Measurements from ENCODE around the gene MOBP. TPM values are rescaled to one million over a fixed set of nuclear protein-coding genes. Genes with fewer than 3 reads are reported as not detected.

MOBP gene
- total and polyA plus RNA-seq, 2 donors from 2014 or later = 0.16 TPM; not detected in 1

GRCh38 chr3:39519554-39520288 lies 52.2 kb downstream of the MOBP start:
- intact Hi-C loops (cut with DNase I) = no loop called here
- FAIRE-seq = no peak

GRCh38 chr3:39521456-39521855 lies 54.0 kb downstream of the MOBP start:
- Histone ChIP-seq H3K4me3 (ENCODE audit: low read length in 3 of 3) (no peak overlapping the region), H3K27me3 (ENCODE audit: control insufficient read depth, insufficient read depth, low read length) (no peaks in the 10 kb centered on the region), H3K9ac (ENCODE audit: low read length in 3 of 3) (no peak overlapping the region), H3K4me1 (ENCODE audit: control insufficient read depth in 2 of 3, insufficient read depth in 2 of 3, low read depth in 1 of 3, low read length in 3 of 3) (no peaks in the 10 kb centered on the region), H3K36me3 (ENCODE audit: control insufficient read depth in 2 of 3, insufficient read depth in 3 of 3, low read length in 3 of 3) (no peaks in the 10 kb centered on the region), H3K27ac (ENCODE audit: low read depth in 2 of 2, low read length in 2 of 2) (no peak overlapping the region), H3K9me3 (ENCODE audit: control insufficient read depth in 2 of 3, insufficient read depth in 1 of 3, low read length in 3 of 3) (peaks cover 0 to 5% (median 0%) of the 10 kb centered on the region in 3 donors)
- intact Hi-C loops (cut with DNase I) = no loop called here
- no peak for FAIRE-seq
- TF ChIP-seq, protein P1, sequence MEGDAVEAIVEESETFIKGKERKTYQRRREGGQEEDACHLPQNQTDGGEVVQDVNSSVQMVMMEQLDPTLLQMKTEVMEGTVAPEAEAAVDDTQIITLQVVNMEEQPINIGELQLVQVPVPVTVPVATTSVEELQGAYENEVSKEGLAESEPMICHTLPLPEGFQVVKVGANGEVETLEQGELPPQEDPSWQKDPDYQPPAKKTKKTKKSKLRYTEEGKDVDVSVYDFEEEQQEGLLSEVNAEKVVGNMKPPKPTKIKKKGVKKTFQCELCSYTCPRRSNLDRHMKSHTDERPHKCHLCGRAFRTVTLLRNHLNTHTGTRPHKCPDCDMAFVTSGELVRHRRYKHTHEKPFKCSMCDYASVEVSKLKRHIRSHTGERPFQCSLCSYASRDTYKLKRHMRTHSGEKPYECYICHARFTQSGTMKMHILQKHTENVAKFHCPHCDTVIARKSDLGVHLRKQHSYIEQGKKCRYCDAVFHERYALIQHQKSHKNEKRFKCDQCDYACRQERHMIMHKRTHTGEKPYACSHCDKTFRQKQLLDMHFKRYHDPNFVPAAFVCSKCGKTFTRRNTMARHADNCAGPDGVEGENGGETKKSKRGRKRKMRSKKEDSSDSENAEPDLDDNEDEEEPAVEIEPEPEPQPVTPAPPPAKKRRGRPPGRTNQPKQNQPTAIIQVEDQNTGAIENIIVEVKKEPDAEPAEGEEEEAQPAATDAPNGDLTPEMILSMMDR (IDR thresholded peaks at IDR 0.05; ENCODE audit: borderline replicate concordance, extremely low read depth, insufficient read depth) = no peak
- no peak for DNase-seq

More at GRCh38 chr3:39519554-39520288, 52.2 kb downstream of the MOBP start:
- Histone ChIP-seq H3K9me3 (ENCODE audit: control insufficient read depth in 2 of 3, insufficient read depth in 1 of 3, low read length in 3 of 3) (peaks cover 0 to 5% (median 0%) of the 10 kb centered on the region in 3 donors), H3K9ac (ENCODE audit: low read length in 3 of 3) (no peak overlapping the region), H3K27ac (ENCODE audit: low read depth in 2 of 2, low read length in 2 of 2) (no peak overlapping the region), H3K4me3 (ENCODE audit: low read length in 3 of 3) (no peak overlapping the region), H3K36me3 (ENCODE audit: control insufficient read depth in 2 of 3, insufficient read depth in 3 of 3, low read length in 3 of 3) (no peaks in the 10 kb centered on the region), H3K4me1 (ENCODE audit: control insufficient read depth in 2 of 3, insufficient read depth in 2 of 3, low read depth in 1 of 3, low read length in 3 of 3) (no peaks in the 10 kb centered on the region), H3K27me3 (ENCODE audit: control insufficient read depth, insufficient read depth, low read length) (no peaks in the 10 kb centered on the region)
- TF ChIP-seq, protein P1 (IDR thresholded peaks at IDR 0.05; ENCODE audit: borderline replicate concordance, extremely low read depth, insufficient read depth) = no peak
- DNase-seq = peak in 1 of 5 donors; percentile 9

- peaks cover 0 to 5% (median 0%) of the 10 kb centered on the region in 3 donors for H3K9me3 ChIP-seq (ENCODE audit: control insufficient read depth in 2 of 3, insufficient read depth in 1 of 3, low read length in 3 of 3)
- H3K27ac ChIP-seq (ENCODE audit: low read depth in 2 of 2, low read length in 2 of 2) = no peak overlapping the region
- H3K9ac ChIP-seq (ENCODE audit: low read length in 3 of 3) = no peak overlapping the region
- intact Hi-C loops (cut with DNase I) = no loop called here
- no peak overlapping the region for H3K4me3 ChIP-seq (ENCODE audit: low read length in 3 of 3)
- DNase-seq (no peak), FAIRE-seq (no peak)
- no peaks in the 10 kb centered on the region for H3K27me3 ChIP-seq (ENCODE audit: control insufficient read depth, insufficient read depth, low read length)
- TF ChIP-seq, protein P1 (IDR thresholded peaks at IDR 0.05; ENCODE audit: borderline replicate concordance, extremely low read depth, insufficient read depth) = no peak
- H3K4me1 ChIP-seq (ENCODE audit: control insufficient read depth in 2 of 3, insufficient read depth in 2 of 3, low read depth in 1 of 3, low read length in 3 of 3) = no peaks in the 10 kb centered on the region
- no peaks in the 10 kb centered on the region for H3K36me3 ChIP-seq (ENCODE audit: control insufficient read depth in 2 of 3, insufficient read depth in 3 of 3, low read length in 3 of 3)
Measured at GRCh38 chr3:39524107-39524506, 56.6 kb downstream of the MOBP start.
